Erythroblast (primary cell): Measurements from ENCODE around the gene APBA1.

Experiments used
- GATA1 ChIP-seq: IDR thresholded peaks from 2 replicates; pipeline ENCODE4 v1.6.1; 2011; ENCODE audit warnings: low read depth, mild to moderate bottlenecking, control low read depth, low read length, moderate library complexity
- POLR2A ChIP-seq: IDR thresholded peaks from 2 replicates; pipeline ENCODE4 v1.6.1; 2011; ENCODE audit warnings: mild to moderate bottlenecking, low read length

DNA sequence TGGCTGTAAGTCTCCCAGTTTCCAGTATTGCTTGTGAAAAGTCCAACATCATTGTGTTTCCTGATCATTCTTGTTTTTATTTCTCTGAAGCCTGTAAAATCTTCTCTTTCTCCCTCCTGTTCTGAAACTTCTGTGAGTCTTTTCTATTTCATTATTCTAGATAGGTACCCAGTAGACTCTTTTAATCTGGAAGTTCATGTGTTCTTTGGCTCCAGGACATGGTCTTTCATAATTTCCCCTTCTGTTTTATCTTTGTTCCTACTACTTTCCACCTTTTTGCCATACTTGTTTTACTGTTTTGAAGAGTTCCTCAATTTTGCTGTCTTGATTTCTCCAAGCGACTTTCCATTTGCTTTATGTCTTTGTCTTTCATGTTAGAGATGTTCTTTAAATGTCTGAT, 168.1 kb downstream of the APBA1 start:
- TF ChIP-seq GATA1 (no peak), POLR2A (no peak)
